Karpas-422 (cell line): ENCODE data around the gene ABCB8. TPM values are rescaled to one million over a fixed set of nuclear protein-coding genes. Genes with fewer than 3 reads are reported as not detected.

Experiments used
- DNase-seq: peaks from one replicate; pipeline ENCODE4 v3.0.0-alpha.2; 2015
- H2AFZ ChIP-seq: fragments of 200-600 bp; sonication (generic); 2 replicates; pipeline ENCODE4 v1.6.1; 2014; ENCODE audit warnings: antibody characterized with exemption, low read length, mixed read lengths
- H3K27ac ChIP-seq: fragments of 200-600 bp; sonication (generic); 2 replicates; pipeline ENCODE4 v1.5.1; 2014; ENCODE audit warnings: mild to moderate bottlenecking, low read length, moderate library complexity
- H3K27me3 ChIP-seq: fragments of 200-600 bp; sonication (generic); 2 replicates; pipeline ENCODE4 v1.6.1; 2014; ENCODE audit warnings: low read length, mixed read lengths
- H3K36me3 ChIP-seq: fragments of 200-600 bp; sonication (generic); 2 replicates; pipeline ENCODE4 v1.6.1; 2014; ENCODE audit warnings: low read length, mixed read lengths; ENCODE audit not compliant: insufficient read depth
- H3K4me1 ChIP-seq: fragments of 200-600 bp; sonication (generic); 2 replicates; pipeline ENCODE4 v1.6.1; 2014; ENCODE audit warnings: mild to moderate bottlenecking, low read length, mixed read lengths
- H3K4me2 ChIP-seq: fragments of 200-600 bp; sonication (generic); 2 replicates; pipeline ENCODE4 v1.6.1; 2014; ENCODE audit warnings: low read length, low read depth, mild to moderate bottlenecking; ENCODE audit not compliant: poor library complexity, severe bottlenecking
- H3K4me3 ChIP-seq: fragments of 200-600 bp; sonication (generic); 2 replicates; pipeline ENCODE4 v1.5.1; 2014; ENCODE audit warnings: mild to moderate bottlenecking, antibody characterized with exemption, low read length, mixed read lengths
- H3K79me2 ChIP-seq: fragments of 200-600 bp; sonication (generic); 2 replicates; pipeline ENCODE4 v1.6.1; 2014; ENCODE audit warnings: mild to moderate bottlenecking, low read length, mixed read lengths
- H3K9ac ChIP-seq: fragments of 200-600 bp; sonication (generic); 2 replicates; pipeline ENCODE4 v1.6.0; 2014; ENCODE audit warnings: low read length
- H3K9me2 ChIP-seq: fragments of 200-600 bp; sonication (generic), shearing (Covaris generic); replicated peaks from 2 replicates; pipeline ENCODE4 v1.6.0; 2014; ENCODE audit warnings: mild to moderate bottlenecking, low read length, moderate library complexity; ENCODE audit not compliant: insufficient read depth
- H3K9me3 ChIP-seq: fragments of 300-700, 200-600 bp; sonication (generic); 2 replicates; pipeline ENCODE4 v1.6.1; 2014; ENCODE audit warnings: low read length, mixed read lengths
- H4K20me1 ChIP-seq: fragments of 200-600 bp; sonication (generic); 2 replicates; pipeline ENCODE4 v1.6.1; 2014; ENCODE audit warnings: mild to moderate bottlenecking, antibody characterized with exemption, low read length, low read depth; ENCODE audit not compliant: insufficient read depth
- total RNA-seq: library from RNA; depleted of rRNA; stranded (reverse); fragments of >200 nt; shearing (Covaris generic); gene quantifications from 2 replicates; pipeline ENCODE4 v1.2.3, GENCODE V29; 2014; ENCODE audit warnings: low replicate concordance; rRNA removed

Gene ABCB8
- 19.0 and 27.1 TPM in 2 replicates for total RNA-seq

- Histone ChIP-seq H3K4me2 (peak within 1 kb of the TSS; percentile 84), H3K4me1 (peaks cover 36% of the 10 kb centered on the region), H3K36me3 (no peaks in the 10 kb centered on the region), H3K79me2 (peaks cover 14% of the 10 kb centered on the region), H3K4me3 (peak within 1 kb of the TSS; percentile 84), H3K9ac (peak within 1 kb of the TSS; percentile 79), H3K27me3 (no peaks in the 10 kb centered on the region), H2AFZ (peak within 1 kb of the TSS; percentile 70), H3K9me2 (no peaks in the 10 kb centered on the region), H4K20me1 (no peaks in the 10 kb centered on the region), H3K9me3 (no peaks in the 10 kb centered on the region), H3K27ac (no peak within 1 kb of the TSS)
- DNase-seq: peak; percentile 99
Observed at GRCh38 chr7:151028131-151028947, at the start of gene ABCB8. ABCB8 (plus strand) TSS chr7:151028450; CDS start chr7:151028516, 66 bp downstream.

DNA sequence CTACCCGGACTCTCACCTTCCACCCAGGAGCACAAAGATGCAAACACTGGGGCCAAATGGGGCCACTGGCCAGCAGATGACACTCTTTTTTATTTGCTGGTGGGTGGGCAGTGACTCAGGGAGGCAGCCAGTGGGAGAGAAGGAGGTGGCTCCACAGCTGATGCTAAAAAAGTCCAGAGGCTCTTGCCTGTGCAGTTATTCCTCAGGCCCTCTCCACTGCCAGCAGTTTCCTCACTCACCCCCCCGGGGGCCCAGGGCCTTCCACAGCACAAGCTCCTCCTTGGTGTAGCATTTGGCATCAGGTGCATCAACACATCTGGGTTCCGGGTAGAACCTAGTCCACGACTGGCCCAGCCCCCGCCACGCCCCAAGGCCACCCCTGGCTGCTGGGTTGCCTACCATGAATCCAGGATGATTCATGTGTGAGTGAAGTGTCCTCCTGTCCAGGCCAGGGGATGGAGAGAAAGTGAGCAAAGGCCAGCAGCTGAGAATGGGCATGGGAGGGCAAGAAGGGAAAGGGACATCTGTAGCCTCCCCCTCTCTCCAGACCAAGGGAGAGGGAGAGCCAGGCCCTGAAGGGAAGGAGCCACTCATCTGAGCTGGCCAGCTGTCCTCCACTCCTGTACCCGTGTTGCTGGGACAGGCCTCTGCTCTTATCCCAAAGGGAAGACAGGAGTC lies 48.4 kb upstream of the ABCB8 start:
- Histone ChIP-seq H3K9me3 (no peaks in the 10 kb centered on the region), H3K27me3 (no peaks in the 10 kb centered on the region), H3K4me1 (peaks cover 26% of the 10 kb centered on the region), H3K36me3 (no peaks in the 10 kb centered on the region), H3K4me2 (no peak overlapping the region), H2AFZ (no peak overlapping the region), H3K79me2 (no peaks in the 10 kb centered on the region), H4K20me1 (0 out of 2 replicates have a peak, but pooled peaks cover 10% of the 10 kb centered on the region), H3K9ac (no peak overlapping the region), H3K4me3 (no peak overlapping the region), H3K9me2 (no peaks in the 10 kb centered on the region), H3K27ac (no peak overlapping the region)
- DNase-seq: no peak

- no peak for DNase-seq
- Histone ChIP-seq H3K9me2 (no peaks in the 10 kb centered on the region), H3K4me2 (no peak overlapping the region), H3K9me3 (no peaks in the 10 kb centered on the region), H3K4me3 (no peak overlapping the region), H3K36me3 (no peaks in the 10 kb centered on the region), H3K4me1 (peaks cover 18% of the 10 kb centered on the region), H4K20me1 (0 out of 2 replicates have a peak, but pooled peaks cover 11% of the 10 kb centered on the region), H3K27me3 (no peaks in the 10 kb centered on the region), H2AFZ (no peak overlapping the region), H3K79me2 (no peaks in the 10 kb centered on the region), H3K27ac (no peak overlapping the region), H3K9ac (no peak overlapping the region)
Observed at GRCh38 chr7:150980663-150981062, 47.6 kb upstream of the ABCB8 start.

DNA sequence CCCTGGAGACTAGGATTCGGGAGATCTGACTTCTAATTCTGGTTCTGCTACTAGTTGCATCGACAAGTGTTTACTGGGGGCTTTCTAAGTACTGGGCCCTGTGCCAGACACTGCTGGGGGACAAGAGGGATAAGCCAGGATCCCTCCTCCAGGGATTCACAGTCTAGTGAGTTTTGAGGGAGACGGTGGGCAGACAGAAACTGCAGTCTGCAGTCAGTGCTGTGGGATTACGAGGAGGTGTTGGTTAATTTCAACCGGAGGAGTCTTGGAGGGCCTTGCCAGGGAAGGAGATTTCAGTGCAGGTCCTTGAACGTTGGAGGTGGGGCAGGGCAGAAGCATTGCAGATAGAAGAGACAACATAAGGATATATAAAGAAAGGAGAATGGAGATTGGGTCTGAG lies 46.6 kb upstream of the ABCB8 start:
- H3K27me3 ChIP-seq: no peaks in the 10 kb centered on the region
- no peaks in the 10 kb centered on the region for H3K36me3 ChIP-seq
- H3K9me3 ChIP-seq: no peaks in the 10 kb centered on the region
- no peaks in the 10 kb centered on the region for H3K9me2 ChIP-seq
- peaks cover 17% of the 10 kb centered on the region for H3K4me1 ChIP-seq
- no peak overlapping the region for H3K4me2 ChIP-seq
- H3K9ac ChIP-seq: no peak overlapping the region
- DNase-seq: no peak
- H3K4me3 ChIP-seq: no peak overlapping the region
- H4K20me1 ChIP-seq: peaks cover 16% of the 10 kb centered on the region; the same call in 1 of the 2 replicates
- H3K79me2 ChIP-seq: no peaks in the 10 kb centered on the region
- H3K27ac ChIP-seq: no peak overlapping the region
- H2AFZ ChIP-seq: no peak overlapping the region

DNA sequence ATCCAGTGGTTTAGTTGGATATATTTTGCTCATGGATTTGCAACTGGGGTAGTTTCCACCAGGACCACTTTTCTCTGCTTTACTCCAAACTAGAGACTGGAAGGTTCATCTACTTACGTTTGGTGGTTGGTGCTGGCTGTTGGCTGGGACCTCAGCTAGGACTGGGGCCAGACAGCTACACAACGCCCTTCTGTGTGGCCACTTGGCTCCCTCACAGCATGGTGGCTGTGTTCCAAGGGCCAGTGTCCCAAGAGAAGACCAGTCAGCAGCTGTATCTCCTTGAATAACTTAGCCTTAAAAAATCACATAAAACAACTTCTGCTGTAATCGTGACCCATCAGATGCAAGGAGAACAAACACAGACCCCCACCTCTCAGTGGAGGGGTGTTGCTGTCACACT lies 45.9 kb upstream of the ABCB8 start:
- Histone ChIP-seq H3K4me1 (peaks cover 11% of the 10 kb centered on the region), H3K27ac (no peak overlapping the region), H3K4me2 (no peak overlapping the region), H3K4me3 (no peak overlapping the region), H3K9ac (no peak overlapping the region), H3K9me3 (no peaks in the 10 kb centered on the region), H3K9me2 (no peaks in the 10 kb centered on the region), H3K27me3 (no peaks in the 10 kb centered on the region), H4K20me1 (peaks cover 16% of the 10 kb centered on the region; the same call in 1 of the 2 replicates), H3K79me2 (no peaks in the 10 kb centered on the region), H3K36me3 (no peaks in the 10 kb centered on the region), H2AFZ (no peak overlapping the region)
- DNase-seq: no peak

DNA sequence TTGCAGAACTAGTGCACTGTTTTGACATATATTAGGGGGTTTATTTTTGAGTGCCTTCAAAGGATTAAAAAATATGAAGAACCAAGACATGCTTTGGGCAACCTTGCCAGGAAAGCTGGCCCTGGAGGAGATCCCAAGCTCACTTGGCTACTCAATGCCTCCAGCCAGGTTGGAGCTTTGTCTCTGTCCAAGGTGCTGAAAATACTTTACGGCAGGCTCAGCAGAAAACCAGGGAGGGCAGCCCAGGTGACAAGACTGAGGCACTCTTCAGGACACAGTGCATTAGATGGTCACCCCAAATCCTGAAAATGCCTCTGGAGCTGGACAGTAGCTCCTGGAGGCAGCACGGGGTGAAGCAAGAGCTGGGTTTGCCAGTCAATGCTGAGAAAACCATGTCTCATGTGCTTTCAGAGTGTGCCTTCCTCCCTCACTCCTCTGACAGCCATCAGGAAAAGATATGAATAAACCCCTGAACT lies 44.3 kb upstream of the ABCB8 start:
- H3K36me3 ChIP-seq: no peaks in the 10 kb centered on the region
- no peaks in the 10 kb centered on the region for H3K79me2 ChIP-seq
- H3K4me1 ChIP-seq: peaks cover 8% of the 10 kb centered on the region
- H3K9ac ChIP-seq: no peak overlapping the region
- H4K20me1 ChIP-seq: peaks cover 16% of the 10 kb centered on the region; the same call in 1 of the 2 replicates
- H3K9me3 ChIP-seq: no peaks in the 10 kb centered on the region
- H3K9me2 ChIP-seq: no peaks in the 10 kb centered on the region
- no peak overlapping the region for H3K27ac ChIP-seq
- H2AFZ ChIP-seq: no peak overlapping the region
- no peak overlapping the region for H3K4me3 ChIP-seq
- no peaks in the 10 kb centered on the region for H3K27me3 ChIP-seq
- peak; percentile 81 for DNase-seq
- H3K4me2 ChIP-seq: no peak overlapping the region

DNA sequence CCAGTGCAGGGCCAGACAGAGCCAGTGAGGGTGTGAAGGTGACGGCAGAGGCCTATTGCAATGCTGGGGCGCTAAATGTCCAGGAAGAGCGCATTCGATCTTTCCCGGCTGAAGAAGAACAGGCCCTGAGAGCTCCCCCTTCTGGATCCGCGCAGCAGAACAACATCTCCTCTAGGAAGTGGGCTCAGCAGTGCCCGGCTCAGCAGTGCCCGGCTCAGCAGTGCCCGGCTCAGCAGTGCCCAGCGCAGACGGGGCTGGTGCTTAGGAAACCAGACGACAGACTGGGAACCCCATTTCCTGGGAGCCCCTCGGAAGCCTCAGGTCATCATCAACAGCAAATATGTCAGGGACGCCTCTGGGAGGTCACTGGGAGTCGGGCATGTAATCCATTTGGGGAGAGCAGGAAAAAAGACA lies 42.1 kb upstream of the ABCB8 start:
- Histone ChIP-seq H3K4me3 (no peak overlapping the region), H3K4me1 (0 out of 2 replicates have a peak, but pooled peaks cover 5% of the 10 kb centered on the region), H3K9me2 (no peaks in the 10 kb centered on the region), H3K9ac (no peak overlapping the region), H3K9me3 (no peaks in the 10 kb centered on the region), H3K79me2 (no peaks in the 10 kb centered on the region), H4K20me1 (peaks cover 11% of the 10 kb centered on the region; the same call in 1 of the 2 replicates), H3K4me2 (no peak overlapping the region), H3K36me3 (no peaks in the 10 kb centered on the region), H3K27me3 (no peaks in the 10 kb centered on the region), H2AFZ (no peak overlapping the region), H3K27ac (no peak overlapping the region)
- peak; percentile 85 for DNase-seq

GRCh38 chr7:150986556-150986955 lies 41.7 kb upstream of the ABCB8 start:
- Histone ChIP-seq H2AFZ (no peak overlapping the region), H3K4me2 (no peak overlapping the region), H4K20me1 (peaks cover 11% of the 10 kb centered on the region; the same call in 1 of the 2 replicates), H3K4me3 (no peak overlapping the region), H3K27me3 (no peaks in the 10 kb centered on the region), H3K4me1 (0 out of 2 replicates have a peak, but pooled peaks cover 5% of the 10 kb centered on the region), H3K9me3 (no peaks in the 10 kb centered on the region), H3K27ac (no peak overlapping the region), H3K9ac (no peak overlapping the region), H3K36me3 (no peaks in the 10 kb centered on the region), H3K79me2 (no peaks in the 10 kb centered on the region), H3K9me2 (no peaks in the 10 kb centered on the region)
- no peak for DNase-seq
